Measurements from ENCODE around the gene SNX8. TPM values are rescaled to one million over a fixed set of nuclear protein-coding genes. Genes with fewer than 3 reads are reported as not detected.

The SNX8 gene
- total and polyA plus RNA-seq, 2 of the 4 experiments (the other 2 are of a cell fraction) = 7.7 to 55.9 TPM

DNA sequence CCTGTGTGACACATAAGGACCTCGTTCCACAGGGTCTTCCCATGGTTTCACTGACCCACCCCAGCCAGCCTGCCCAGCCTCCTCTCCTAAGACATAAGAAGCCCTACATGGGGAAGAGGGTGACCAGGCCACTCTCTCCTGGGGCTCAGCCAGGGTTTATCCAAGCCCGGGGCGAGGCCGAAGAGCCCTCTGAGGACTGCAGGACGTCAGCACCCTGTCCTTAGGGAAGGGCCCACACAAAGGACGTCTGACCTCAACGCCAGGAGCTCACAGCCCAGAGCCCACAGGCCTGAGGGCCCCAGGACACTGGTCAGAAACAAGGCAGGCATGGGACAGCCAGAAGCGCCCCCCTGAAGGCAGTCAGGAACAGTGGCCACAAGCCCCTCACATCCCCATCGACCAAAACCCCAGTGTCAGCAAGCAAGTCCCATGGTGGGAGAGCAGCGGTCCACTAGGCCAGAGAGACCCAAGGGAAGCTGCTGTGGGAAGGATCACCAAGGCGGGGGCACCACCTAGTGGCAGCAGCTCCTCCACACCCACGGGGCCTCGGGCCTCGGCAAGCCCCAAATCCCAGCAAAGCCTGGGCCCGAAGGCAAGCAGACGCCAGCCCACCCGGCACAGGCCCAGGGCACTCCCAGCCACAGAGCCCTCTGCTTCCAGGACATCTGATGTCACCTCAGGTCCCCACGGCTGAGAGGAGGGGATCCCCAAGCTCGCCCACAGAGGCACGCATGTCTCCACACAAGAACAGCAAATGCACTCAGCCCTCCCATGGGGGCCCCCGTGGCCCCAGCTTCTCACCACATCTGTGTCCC lies 104.9 kb downstream of the SNX8 start (continued):
- TF ChIP-seq MXI1 (IDR thresholded peaks at IDR 0.05; ENCODE audit: borderline replicate concordance, low read depth, low read length) (no peak), FOS (IDR thresholded peaks at IDR 0.05; ENCODE audit: low read depth, low read length) (no peak)

DNA sequence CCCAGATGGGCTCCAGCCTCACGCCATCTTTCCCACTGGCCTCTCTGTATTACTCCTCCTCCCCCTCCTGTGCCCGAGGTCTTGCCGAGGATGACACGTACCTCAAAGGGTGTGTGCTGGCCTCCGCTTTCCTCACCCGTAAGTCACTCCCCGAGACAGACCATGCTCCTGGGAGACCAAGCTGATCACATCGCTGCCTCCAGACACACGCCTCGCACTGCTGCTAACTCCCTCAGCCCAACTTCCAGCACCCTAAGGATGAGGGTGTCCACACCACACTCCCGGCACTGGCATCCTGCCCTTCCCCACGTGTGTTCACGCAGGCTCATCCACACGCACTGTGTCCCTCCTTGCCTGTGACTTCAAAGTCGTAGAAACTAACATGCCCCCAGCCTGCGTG lies 105.5 kb downstream of the SNX8 start:
- in situ Hi-C loops (cut with MboI; ENCODE audit: low sequenced_read_pairs) = loop anchor here (10.0 kb wide), 1 partner anchor 634 kb away; the partner anchor contains the start of gene PSMG3

More for the DNA sequence above, 105.5 kb downstream of the SNX8 start:
- Histone ChIP-seq H2BK15ac (ENCODE audit: low read depth, low read length) (no peak overlapping the region), H4K8ac (ENCODE audit: low read depth in 2 of 2, low read length in 2 of 2) (no peak overlapping the region), H3K4me1 (ENCODE audit: control insufficient read depth, insufficient read depth, low read length) (peaks cover 15% of the 10 kb centered on the region), H3K4ac (ENCODE audit: low read depth, low read length) (no peak overlapping the region), H2AK9ac (replicated peaks; ENCODE audit: low read depth, low read length, poor library complexity) (no peak overlapping the region), H3K23ac (ENCODE audit: low read depth, low read length) (no peak overlapping the region), H3K36me3 (ENCODE audit: control insufficient read depth, insufficient read depth, low read length) (peaks cover 30% of the 10 kb centered on the region), H2BK5ac (ENCODE audit: low read depth, low read length, poor library complexity, severe bottlenecking) (no peak overlapping the region), H3K4me2 (ENCODE audit: low read depth, low read length) (no peak overlapping the region), H3K9me3 (ENCODE audit: control insufficient read depth, insufficient read depth, low read length) (no peaks in the 10 kb centered on the region), H3K14ac (replicated peaks; ENCODE audit: low read depth, low read length) (no peak overlapping the region), H2AFZ (replicated peaks; ENCODE audit: low read length, poor library complexity) (no peak overlapping the region), H3K27me3 (ENCODE audit: control insufficient read depth, insufficient read depth, low read length) (no peaks in the 10 kb centered on the region), H3K9me1 (ENCODE audit: insufficient read depth, low read length) (peaks cover 15% of the 10 kb centered on the region), H2AK5ac (ENCODE audit: low read depth, low read length) (no peak overlapping the region), H3K18ac (ENCODE audit: low read depth, low read length) (no peak overlapping the region), H4K91ac (ENCODE audit: insufficient read depth, low read depth, low read length) (no peak overlapping the region), H3K56ac (ENCODE audit: extremely low read depth, insufficient read depth, low read length) (no peak overlapping the region), H2BK20ac (ENCODE audit: low read depth, low read length) (no peak overlapping the region), H3K4me3 (ENCODE audit: insufficient read depth, low read depth, low read length) (no peak overlapping the region), H2BK120ac (ENCODE audit: low read depth, low read length) (no peak overlapping the region), H3K79me1 (ENCODE audit: low read depth in 1 of 2, low read length in 2 of 2) (peaks cover 0 to 17% of the 10 kb centered on the region in 2 experiments), H3K9ac (ENCODE audit: low read depth, low read length) (no peak overlapping the region), H4K20me1 (ENCODE audit: insufficient read depth, low read length) (peaks cover 6% of the 10 kb centered on the region; the same call in 1 of the 2 replicates), H3K27ac (ENCODE audit: insufficient read depth, low read length) (no peak overlapping the region), H4K5ac (ENCODE audit: low read depth, low read length) (no peak overlapping the region)
- intact Hi-C loops (cut with micrococcal nuclease) = loop anchor here (1.0 to 10.0 kb wide), 3 partner anchors 104 to 629 kb away; no protein-coding TSS in a partner anchor
- 78% methylated on average over 15 of the region's 16 CpGs; no CpG with 5 or more reads in 1 of the 2 experiments for WGBS, 2 experiments (ENCODE audit: extremely low coverage in 2 of 2, insufficient read length in 1 of 2)
- POLR2A ChIA-PET (ENCODE audit: unreplicated experiment) = no interaction called here
- ATAC-seq (ENCODE audit: low read depth) (no peak), DNase-seq (no peak)
- no TSS peak for BruUV-seq (replicated peaks)
- dilution Hi-C loops (cut with HindIII; ENCODE audit: low sequenced_read_pairs, unreplicated experiment) = no loop called here
- no peak for TF ChIP-seq MXI1 (IDR thresholded peaks at IDR 0.05; ENCODE audit: borderline replicate concordance, low read depth, low read length)
- TF ChIP-seq FOS (IDR thresholded peaks at IDR 0.05; ENCODE audit: low read depth, low read length) = no peak
- TF ChIP-seq SMC3 (IDR thresholded peaks at IDR 0.05; ENCODE audit: low read depth, low read length) = no peak
- TF ChIP-seq CHD1 (IDR thresholded peaks at IDR 0.05; ENCODE audit: low read depth, low read length) = no peak
- TF ChIP-seq, protein P1, sequence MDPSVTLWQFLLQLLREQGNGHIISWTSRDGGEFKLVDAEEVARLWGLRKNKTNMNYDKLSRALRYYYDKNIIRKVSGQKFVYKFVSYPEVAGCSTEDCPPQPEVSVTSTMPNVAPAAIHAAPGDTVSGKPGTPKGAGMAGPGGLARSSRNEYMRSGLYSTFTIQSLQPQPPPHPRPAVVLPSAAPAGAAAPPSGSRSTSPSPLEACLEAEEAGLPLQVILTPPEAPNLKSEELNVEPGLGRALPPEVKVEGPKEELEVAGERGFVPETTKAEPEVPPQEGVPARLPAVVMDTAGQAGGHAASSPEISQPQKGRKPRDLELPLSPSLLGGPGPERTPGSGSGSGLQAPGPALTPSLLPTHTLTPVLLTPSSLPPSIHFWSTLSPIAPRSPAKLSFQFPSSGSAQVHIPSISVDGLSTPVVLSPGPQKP (IDR thresholded peaks at IDR 0.05; ENCODE audit: borderline replicate concordance, low read depth, low read length) = no peak
- TF ChIP-seq RFX5 (IDR thresholded peaks at IDR 0.05; ENCODE audit: low read depth, low read length) = no peak
- TF ChIP-seq, protein P2, sequence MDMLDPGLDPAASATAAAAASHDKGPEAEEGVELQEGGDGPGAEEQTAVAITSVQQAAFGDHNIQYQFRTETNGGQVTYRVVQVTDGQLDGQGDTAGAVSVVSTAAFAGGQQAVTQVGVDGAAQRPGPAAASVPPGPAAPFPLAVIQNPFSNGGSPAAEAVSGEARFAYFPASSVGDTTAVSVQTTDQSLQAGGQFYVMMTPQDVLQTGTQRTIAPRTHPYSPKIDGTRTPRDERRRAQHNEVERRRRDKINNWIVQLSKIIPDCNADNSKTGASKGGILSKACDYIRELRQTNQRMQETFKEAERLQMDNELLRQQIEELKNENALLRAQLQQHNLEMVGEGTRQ (IDR thresholded peaks at IDR 0.05; ENCODE audit: low read depth, low read length) = no peak
- TF ChIP-seq, protein P3, sequence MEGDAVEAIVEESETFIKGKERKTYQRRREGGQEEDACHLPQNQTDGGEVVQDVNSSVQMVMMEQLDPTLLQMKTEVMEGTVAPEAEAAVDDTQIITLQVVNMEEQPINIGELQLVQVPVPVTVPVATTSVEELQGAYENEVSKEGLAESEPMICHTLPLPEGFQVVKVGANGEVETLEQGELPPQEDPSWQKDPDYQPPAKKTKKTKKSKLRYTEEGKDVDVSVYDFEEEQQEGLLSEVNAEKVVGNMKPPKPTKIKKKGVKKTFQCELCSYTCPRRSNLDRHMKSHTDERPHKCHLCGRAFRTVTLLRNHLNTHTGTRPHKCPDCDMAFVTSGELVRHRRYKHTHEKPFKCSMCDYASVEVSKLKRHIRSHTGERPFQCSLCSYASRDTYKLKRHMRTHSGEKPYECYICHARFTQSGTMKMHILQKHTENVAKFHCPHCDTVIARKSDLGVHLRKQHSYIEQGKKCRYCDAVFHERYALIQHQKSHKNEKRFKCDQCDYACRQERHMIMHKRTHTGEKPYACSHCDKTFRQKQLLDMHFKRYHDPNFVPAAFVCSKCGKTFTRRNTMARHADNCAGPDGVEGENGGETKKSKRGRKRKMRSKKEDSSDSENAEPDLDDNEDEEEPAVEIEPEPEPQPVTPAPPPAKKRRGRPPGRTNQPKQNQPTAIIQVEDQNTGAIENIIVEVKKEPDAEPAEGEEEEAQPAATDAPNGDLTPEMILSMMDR (conservative IDR thresholded peaks at IDR 0.05; ENCODE audit: low read depth, low read length) = no peak
- no peak for TF ChIP-seq RCOR1 (IDR thresholded peaks at IDR 0.05; ENCODE audit: insufficient replicate concordance, low read length)
- TF ChIP-seq POLR2A (IDR thresholded peaks at IDR 0.05; ENCODE audit: low read depth, low read length) = no peak
- TF ChIP-seq MAFK (IDR thresholded peaks at IDR 0.05; ENCODE audit: low read depth, low read length) = no peak
- no peak for TF ChIP-seq BHLHE40 (IDR thresholded peaks at IDR 0.05; ENCODE audit: low read depth, low read length)
- CTCF ChIA-PET = no interaction called here

Data from IMR-90 (cell line).